K562 (cell line): Measurements from ENCODE around the gene SLC1A4. TPM values are rescaled to one million over a fixed set of nuclear protein-coding genes. Genes with fewer than 3 reads are reported as not detected.

Source experiments
- ATAC-seq: fragments of 200-7000 bp; cut with Tn5 transposase; 3 replicates; pipeline ENCODE4 v1.9.1; 2020; ENCODE audit warnings: moderate library complexity
- BruUV-seq: library from RNA; stranded (reverse); fragments of 400-500 nt; replicated peaks from 2 replicates; lab custom pipeline; 2021; lab: Mats Ljungman, UMichigan
- CTCF ChIA-PET: fragments of 300-600 bp; formaldehyde crosslinking; extraction: SDS; loops from one replicate; lab custom pipeline; 2021; ENCODE audit warnings: low intra/inter-chr PET ratio; lab: Yijun Ruan, JAX
- POLR2A ChIA-PET: fragments of 300-600, 350-650 bp; sonication (Branson Sonifier 250); formaldehyde crosslinking; extraction: SDS; loops from one replicate; lab custom pipeline; 2021; ENCODE audit warnings: antibody characterized with exemption, inconsistent platforms; lab: Yijun Ruan, JAX
- DNase-seq, 4 experiments: peaks; one replicate each; pipeline versions ENCODE4 v3.0.0 to v3.0.0-alpha.2; 2011 to 2018; ENCODE audit warnings: low spot score in 3 of 4, mixed read lengths in 3 of 4; ENCODE audit errors: extremely low read depth in 1 of 4
- FAIRE-seq: peaks from 2 replicates; lab custom pipeline; 2011; peaks lifted over from hg19 to GRCh38; lab: Jason Lieb, UNC
- H2AFZ ChIP-seq: 2 replicates; pipeline ENCODE4 v1.6.0; 2011; ENCODE audit warnings: low read depth, low read length, control low read depth, inconsistent platforms
- H3K27ac ChIP-seq: fragments of 200-600 bp; 3 replicates; pipeline ENCODE4 v1.8.0; 2011; ENCODE audit warnings: low read depth, mild to moderate bottlenecking, control low read depth, inconsistent platforms, low read length, moderate library complexity, mixed read lengths; ENCODE audit errors: extremely low read depth
- H3K27me3 ChIP-seq, 2 experiments: fragments of 300-600 bp in 1 of 2; 2 replicates in 1 of 2; 3 replicates in 1 of 2; pipeline versions ENCODE4 v1.6.0 to v1.8.0; 2011; ENCODE audit warnings: inconsistent platforms in 2 of 2, low read length in 2 of 2, mild to moderate bottlenecking in 1 of 2, mixed read lengths in 1 of 2, moderate library complexity in 1 of 2; ENCODE audit not compliant: control insufficient read depth in 2 of 2, insufficient read depth in 2 of 2
- H3K36me3 ChIP-seq: fragments of 300-600 bp; 3 replicates; pipeline ENCODE4 v1.8.0; 2011; ENCODE audit warnings: mild to moderate bottlenecking, low read length, inconsistent platforms; ENCODE audit not compliant: control insufficient read depth, insufficient read depth
- H3K4me1 ChIP-seq, 2 experiments: fragments of 200-600 bp in 1 of 2; replicated peaks in 1 of 2; 2 replicates in 1 of 2; 3 replicates in 1 of 2; pipeline versions ENCODE4 v1.5.1 to v1.8.0; 2011; ENCODE audit warnings: inconsistent platforms in 2 of 2, low read length in 2 of 2, mild to moderate bottlenecking in 1 of 2, mixed read lengths in 1 of 2, moderate library complexity in 1 of 2; ENCODE audit not compliant: control insufficient read depth in 2 of 2, insufficient read depth in 2 of 2
- H3K4me2 ChIP-seq: 2 replicates; pipeline ENCODE4 v1.6.1; 2011; ENCODE audit warnings: low read length, control low read depth, inconsistent platforms, mixed read lengths; ENCODE audit not compliant: insufficient read depth
- H3K4me3 ChIP-seq: fragments of 200-600 bp; sonication (generic), shearing (Covaris generic); 2 replicates; pipeline ENCODE4 v1.5.1; 2016; ENCODE audit warnings: control low read depth, inconsistent platforms
- H3K79me2 ChIP-seq: fragments of 200-600 bp; 3 replicates; pipeline ENCODE4 v1.8.0; 2011; ENCODE audit warnings: low read length, inconsistent platforms; ENCODE audit not compliant: control insufficient read depth, insufficient read depth
- H3K9ac ChIP-seq, 2 experiments: 2 replicates each; pipeline versions ENCODE4 v1.6.0 to v1.6.1; 2011; ENCODE audit warnings: low read depth in 2 of 2, low read length in 2 of 2, control low read depth in 1 of 2, inconsistent platforms in 1 of 2, mild to moderate bottlenecking in 1 of 2, mixed read lengths in 1 of 2; ENCODE audit not compliant: insufficient read depth in 1 of 2
- H3K9me1 ChIP-seq: one replicate; pipeline ENCODE4 v1.6.0; 2011; ENCODE audit warnings: inconsistent platforms, mild to moderate bottlenecking, low read length, moderate library complexity; ENCODE audit not compliant: control insufficient read depth, insufficient read depth
- H3K9me3 ChIP-seq: replicated peaks from 2 replicates; pipeline ENCODE4 v1.5.1; 2011; ENCODE audit warnings: low read depth, low read length, inconsistent platforms; ENCODE audit not compliant: control insufficient read depth, insufficient read depth
- H4K20me1 ChIP-seq: replicated peaks from 2 replicates; pipeline ENCODE4 v1.6.1; 2011; ENCODE audit warnings: low read length, inconsistent platforms, mixed read lengths; ENCODE audit not compliant: control insufficient read depth, insufficient read depth
- MCM7 ChIP-seq, 2 experiments: fragments of 450-650 bp; IDR thresholded peaks; 2 replicates each; pipeline ENCODE4 v1.6.1; 2016 to 2018
- MTF1 ChIP-seq: fragments of 250-450 bp; sonication (Bioruptor Pico); IDR thresholded peaks from 2 replicates; pipeline ENCODE4 v1.9.0; 2021; ENCODE audit warnings: moderate library complexity, mild to moderate bottlenecking, inconsistent platforms, borderline replicate concordance
- PCBP2 ChIP-seq: fragments of 200-400 bp; formaldehyde crosslinking; IDR thresholded peaks from 2 replicates; pipeline ENCODE4 v1.6.1; 2018; ENCODE audit warnings: low read length, low read depth, mild to moderate bottlenecking, moderate library complexity; ENCODE audit not compliant: poor library complexity, severe bottlenecking
- PKNOX1 ChIP-seq: fragments of 450-650 bp; IDR thresholded peaks from 2 replicates; pipeline ENCODE4 v1.6.1; 2016
- PRDM10 ChIP-seq: fragments of 450-650 bp; IDR thresholded peaks from 2 replicates; pipeline ENCODE4 v1.6.1; 2018; ENCODE audit not compliant: partially characterized antibody
- SMC3 ChIP-seq: conservative IDR thresholded peaks from 2 replicates; pipeline ENCODE4 v1.6.1; 2011; ENCODE audit warnings: low read depth, low read length, improper control_type of control experiment; ENCODE audit not compliant: insufficient read depth
- SREBF1 ChIP-seq: fragments of 150-350 bp; IDR thresholded peaks from 2 replicates; pipeline ENCODE4 v1.6.1; 2014; ENCODE audit warnings: antibody characterized with exemption, low read depth, low read length, borderline replicate concordance
- UBTF ChIP-seq, 2 experiments: IDR thresholded peaks; 2 replicates each; pipeline ENCODE4 v1.6.1; 2012; ENCODE audit warnings: improper control_type of control experiment in 2 of 2, low read depth in 2 of 2, low read length in 2 of 2, borderline replicate concordance in 1 of 2
- ZNF140 ChIP-seq: fragments of 250-450 bp; sonication (Bioruptor Pico); IDR thresholded peaks from 2 replicates; pipeline ENCODE4 v1.8.0; 2021; ENCODE audit warnings: moderate library complexity, mild to moderate bottlenecking, inconsistent platforms
- ZNF780A ChIP-seq: fragments of 250-450 bp; sonication (Bioruptor Pico); IDR thresholded peaks from 2 replicates; pipeline ENCODE4 v1.5.0; 2021; ENCODE audit warnings: mild to moderate bottlenecking
- WGBS: fragments of 100-300 bp; shearing (Covaris generic); methylation state at CpG from one replicate; pipeline ENCODE4 v1.1.6; 2016; ENCODE audit warnings: low coverage, mixed read lengths; ENCODE audit not compliant: insufficient coverage; ENCODE audit errors: missing lambda C conversion rate; 5-methylcytosine and 5-hydroxymethylcytosine counted together
- in situ Hi-C: fragments of 300-500 bp; cut with MboI; formaldehyde crosslinking; loops from 4 replicates; pipeline ENCODE4 v1.15.0; 2018; ENCODE audit warnings: inconsistent platforms, mixed read lengths
- intact Hi-C: fragments of 100-400 bp; cut with micrococcal nuclease; formaldehyde crosslinking; loops from 2 replicates; pipeline ENCODE4 v1.14.2; 2022
- polyA plus RNA-seq, 8 experiments: library from polyadenylated mRNA; depleted of rRNA in 4 of 8; stranded (reverse) in 5 of 8; unstranded in 3 of 8; fragments of >200 nt; fragmentation: Nextera tagmentation in 2 of 8; fragmentation: Illumina TruSeq in 1 of 8; extraction: Ambion mirVana in 2 of 8; extraction: Trizol in 1 of 8; gene quantifications; 2 replicates each; pipeline versions ENCODE4 v1.2.1 to v1.2.3, GENCODE V29; 2011 to 2014; ENCODE audit warnings: inconsistent platforms in 1 of 8, missing spikeins in 1 of 8
- total RNA-seq, 7 experiments: library from RNA; depleted of rRNA in 6 of 7; stranded (reverse); fragments of >200 nt in 6 of 7; fragmentation: Illumina TruSeq in 2 of 7; extraction: Trizol in 2 of 7; gene quantifications; 2 replicates each; pipeline versions ENCODE4 v1.2.1 to v1.2.3, GENCODE V29; 2011 to 2021; ENCODE audit warnings: low replicate concordance in 1 of 7
- TF ChIP-seq, protein P1 (sequence below): fragments of 250-450 bp; sonication (Bioruptor Pico); IDR thresholded peaks from 2 replicates; pipeline ENCODE4 v1.4.0; 2020; ENCODE audit warnings: mild to moderate bottlenecking
- TF ChIP-seq, protein P2 (sequence below): fragments of 250-450 bp; sonication (Bioruptor Pico); IDR thresholded peaks from 2 replicates; pipeline ENCODE4 v1.8.0; 2021; ENCODE audit warnings: borderline replicate concordance, mild to moderate bottlenecking, moderate library complexity; ENCODE audit not compliant: poor library complexity, severe bottlenecking

Gene SLC1A4
- total and polyA plus RNA-seq, 9 of the 15 experiments (the other 6 are each of a cell fraction or from before 2014, with no cell fraction given) = 4.4 to 24.0 (median 10.9) TPM

GRCh38 chr2:64972426-64972825 lies 16.8 kb upstream of the SLC1A4 start:
- Histone ChIP-seq H3K27me3 (peaks cover 3 to 9% of the 10 kb centered on the region in 2 experiments; a peak in 4 of 5 replicates), H3K4me2 (no peak overlapping the region), H3K79me2 (no peaks in the 10 kb centered on the region), H4K20me1 (no peaks in the 10 kb centered on the region), H3K9me1 (no peaks in the 10 kb centered on the region), H3K9ac (no peak overlapping the region), H3K36me3 (no peaks in the 10 kb centered on the region), H3K4me1 (peaks cover 0 to 3% of the 10 kb centered on the region in 2 experiments; a peak in 2 of 5 replicates), H3K27ac (no peak overlapping the region), H3K9me3 (no peaks in the 10 kb centered on the region; the same call in 1 of the 2 replicates), H2AFZ (0 out of 2 replicates have a peak overlapping the region, but pooled peaks have one; percentile 8), H3K4me3 (no peak overlapping the region)
- ChIA-PET POLR2A (interaction anchor here (0.9 to 1.7 kb wide), 4 partner anchors 9 to 17 kb away, joined by 4 to 6 read pairs (median 4); partner anchors contain the start of gene SLC1A4), CTCF (no interaction called here)
- FAIRE-seq (no peak), ATAC-seq (no peak), DNase-seq (no peak)
- BruUV-seq = no TSS peak
- 18% methylated on average over 5 of the region's 5 CpGs for WGBS
- intact Hi-C loops (no loop called here), in situ Hi-C loops (no loop called here)
- TF ChIP-seq ZNF780A (no peak), PRDM10 (no peak), PKNOX1 (no peak), SREBF1 (no peak), ZNF140 (CRISPR knock-in tag) (no peak), SMC3 (no peak), MCM7 (IDR thresholded peaks at IDR 0.05) (no peak), MTF1 (CRISPR knock-in tag) (no peak), UBTF (IDR thresholded peaks at IDR 0.05; ENCODE audit: borderline replicate concordance in 1 of 2, low read depth in 2 of 2, low read length in 2 of 2) (no peak), PCBP2 (no peak)
- TF ChIP-seq, protein P1, sequence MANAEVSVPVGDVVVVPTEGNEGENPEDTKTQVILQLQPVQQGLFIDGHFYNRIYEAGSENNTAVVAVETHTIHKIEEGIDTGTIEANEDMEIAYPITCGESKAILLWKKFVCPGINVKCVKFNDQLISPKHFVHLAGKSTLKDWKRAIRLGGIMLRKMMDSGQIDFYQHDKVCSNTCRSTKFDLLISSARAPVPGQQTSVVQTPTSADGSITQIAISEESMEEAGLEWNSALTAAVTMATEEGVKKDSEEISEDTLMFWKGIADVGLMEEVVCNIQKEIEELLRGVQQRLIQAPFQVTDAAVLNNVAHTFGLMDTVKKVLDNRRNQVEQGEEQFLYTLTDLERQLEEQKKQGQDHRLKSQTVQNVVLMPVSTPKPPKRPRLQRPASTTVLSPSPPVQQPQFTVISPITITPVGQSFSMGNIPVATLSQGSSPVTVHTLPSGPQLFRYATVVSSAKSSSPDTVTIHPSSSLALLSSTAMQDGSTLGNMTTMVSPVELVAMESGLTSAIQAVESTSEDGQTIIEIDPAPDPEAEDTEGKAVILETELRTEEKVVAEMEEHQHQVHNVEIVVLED = no peak
- TF ChIP-seq, protein P2, sequence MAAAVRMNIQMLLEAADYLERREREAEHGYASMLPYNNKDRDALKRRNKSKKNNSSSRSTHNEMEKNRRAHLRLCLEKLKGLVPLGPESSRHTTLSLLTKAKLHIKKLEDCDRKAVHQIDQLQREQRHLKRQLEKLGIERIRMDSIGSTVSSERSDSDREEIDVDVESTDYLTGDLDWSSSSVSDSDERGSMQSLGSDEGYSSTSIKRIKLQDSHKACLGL = no peak
